Activated CD8-positive, alpha-beta T cell treated with anti-CD3 and anti-CD28 coated beads for 36 hours (primary cell): ENCODE results near the gene CREB1. TPM values are rescaled to one million over a fixed set of nuclear protein-coding genes. Genes with fewer than 3 reads are reported as not detected.

ENCODE experiments used
- ATAC-seq: fragments of 200-7000 bp; cut with Tn5 transposase; one replicate; pipeline ENCODE4 v1.10.0; 2021; ENCODE audit warnings: mild to moderate bottlenecking, moderate library complexity
- CTCF ChIA-PET: fragments of 350-600 bp; sonication (Branson Sonifier 250); formaldehyde crosslinking; loops from one replicate; lab custom pipeline; 2021; ENCODE audit warnings: antibody characterized with exemption; lab: Charles Lee
- POLR2A ChIA-PET: fragments of 350-600 bp; sonication (Branson Sonifier 250); formaldehyde crosslinking; loops from one replicate; lab custom pipeline; 2021; ENCODE audit warnings: antibody characterized with exemption; lab: Charles Lee
- DNase-seq: peaks from one replicate; pipeline ENCODE4 v3.0.0-alpha.2; 2020
- H3K27ac Mint-ChIP-seq: one replicate; pipeline ENCODE4 v1.8.0; 2021; ENCODE audit warnings: mild to moderate bottlenecking, mixed read lengths
- H3K27me3 Mint-ChIP-seq: one replicate; pipeline ENCODE4 v1.8.0; 2021; ENCODE audit warnings: mixed read lengths
- H3K36me3 Mint-ChIP-seq: one replicate; pipeline ENCODE4 v1.8.0; 2021; ENCODE audit warnings: low read depth, mixed read lengths
- H3K4me1 Mint-ChIP-seq: one replicate; pipeline ENCODE4 v1.8.0; 2021; ENCODE audit warnings: low read depth, mixed read lengths
- H3K4me3 Mint-ChIP-seq: one replicate; pipeline ENCODE4 v1.8.0; 2021; ENCODE audit warnings: mild to moderate bottlenecking, moderate library complexity, mixed read lengths
- H3K9me3 Mint-ChIP-seq: one replicate; pipeline ENCODE4 v1.8.0; 2021; ENCODE audit warnings: mixed read lengths
- intact Hi-C: fragments of 100-400 bp; cut with micrococcal nuclease; formaldehyde crosslinking; loops from one replicate; pipeline ENCODE4 v1.10.0; 2022
- total RNA-seq, 2 experiments: library from RNA; stranded (reverse); gene quantifications; one replicate each; pipeline ENCODE4 v1.2.3, GENCODE V29; 2021
- TF ChIP-seq, protein P1 (sequence below): fragments of 200-600 bp; IDR thresholded peaks from one replicate; pipeline ENCODE4 v1.8.0; 2022; ENCODE audit warnings: antibody characterized with exemption, mild to moderate bottlenecking

Gene CREB1
- total RNA-seq, 2 experiments from 2014 or later = 92.8 to 95.8 TPM

GRCh38 chr2:207525296-207525695 is 4.5 kb upstream of the CREB1 start:
- H3K27ac Mint-ChIP-seq = peak overlapping the region; percentile 87
- ATAC-seq = no peak
- H3K27me3 Mint-ChIP-seq = no peaks in the 10 kb centered on the region
- TF ChIP-seq, protein P1, sequence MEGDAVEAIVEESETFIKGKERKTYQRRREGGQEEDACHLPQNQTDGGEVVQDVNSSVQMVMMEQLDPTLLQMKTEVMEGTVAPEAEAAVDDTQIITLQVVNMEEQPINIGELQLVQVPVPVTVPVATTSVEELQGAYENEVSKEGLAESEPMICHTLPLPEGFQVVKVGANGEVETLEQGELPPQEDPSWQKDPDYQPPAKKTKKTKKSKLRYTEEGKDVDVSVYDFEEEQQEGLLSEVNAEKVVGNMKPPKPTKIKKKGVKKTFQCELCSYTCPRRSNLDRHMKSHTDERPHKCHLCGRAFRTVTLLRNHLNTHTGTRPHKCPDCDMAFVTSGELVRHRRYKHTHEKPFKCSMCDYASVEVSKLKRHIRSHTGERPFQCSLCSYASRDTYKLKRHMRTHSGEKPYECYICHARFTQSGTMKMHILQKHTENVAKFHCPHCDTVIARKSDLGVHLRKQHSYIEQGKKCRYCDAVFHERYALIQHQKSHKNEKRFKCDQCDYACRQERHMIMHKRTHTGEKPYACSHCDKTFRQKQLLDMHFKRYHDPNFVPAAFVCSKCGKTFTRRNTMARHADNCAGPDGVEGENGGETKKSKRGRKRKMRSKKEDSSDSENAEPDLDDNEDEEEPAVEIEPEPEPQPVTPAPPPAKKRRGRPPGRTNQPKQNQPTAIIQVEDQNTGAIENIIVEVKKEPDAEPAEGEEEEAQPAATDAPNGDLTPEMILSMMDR = no peak
- no peak for DNase-seq
- ChIA-PET CTCF (interaction anchor here (0.6 kb wide), 1 partner anchor 101 kb away, joined by 3 read pairs; no protein-coding TSS in a partner anchor), POLR2A (no interaction called here)
- H3K36me3 Mint-ChIP-seq = peaks cover 7% of the 10 kb centered on the region
- no peaks in the 10 kb centered on the region for H3K9me3 Mint-ChIP-seq
- H3K4me3 Mint-ChIP-seq = peak overlapping the region; percentile 24
- intact Hi-C loops = no loop called here
- peaks cover 57% of the 10 kb centered on the region for H3K4me1 Mint-ChIP-seq

GRCh38 chr2:207528980-207529329 is 807 bp upstream of the CREB1 start:
- Mint-ChIP-seq H3K27me3 (no peaks in the 10 kb centered on the region), H3K36me3 (peaks cover 32% of the 10 kb centered on the region), H3K4me1 (peaks cover 51% of the 10 kb centered on the region), H3K4me3 (peak overlapping the region; percentile 84), H3K27ac (peak overlapping the region; percentile 99), H3K9me3 (no peaks in the 10 kb centered on the region)
- ATAC-seq (peak; percentile 10), DNase-seq (peak; percentile 81)
- ChIA-PET POLR2A (interaction anchor here (1.0 kb wide), 1 partner anchor 22 kb away, joined by 3 read pairs; no protein-coding TSS in a partner anchor), CTCF (no interaction called here)
- intact Hi-C loops = loop anchor here (2.0 kb wide), 1 partner anchor 96 kb away; the partner anchor contains the start of gene METTL21A
- TF ChIP-seq, protein P1 = no peak

- TF ChIP-seq, protein P1 = no peak
- DNase-seq (peak; percentile 53), ATAC-seq (peak; percentile 2)
- Mint-ChIP-seq H3K36me3 (peaks cover 38% of the 10 kb centered on the region), H3K27me3 (no peaks in the 10 kb centered on the region), H3K4me3 (peak overlapping the region; percentile 97), H3K9me3 (no peaks in the 10 kb centered on the region), H3K27ac (peak overlapping the region; percentile 99), H3K4me1 (peaks cover 58% of the 10 kb centered on the region)
- intact Hi-C loops = loop anchor here (10.0 kb wide), 1 partner anchor 64 kb away; no protein-coding TSS in a partner anchor
- ChIA-PET POLR2A (interaction anchor here (0.9 to 4.9 kb wide), 14 partner anchors 11 to 765 kb away, joined by 3 to 53 read pairs (median 5); partner anchors contain the start of genes FASTKD2, KLF7, MDH1B and METTL21A), CTCF (interaction anchor here (0.7 to 2.5 kb wide), 7 partner anchors 10 to 95 kb away, joined by 3 to 13 read pairs (median 4); partner anchors contain the start of gene METTL21A)
Measured at GRCh38 chr2:207530160-207531031, 634 bp downstream of the CREB1 start.

DNA sequence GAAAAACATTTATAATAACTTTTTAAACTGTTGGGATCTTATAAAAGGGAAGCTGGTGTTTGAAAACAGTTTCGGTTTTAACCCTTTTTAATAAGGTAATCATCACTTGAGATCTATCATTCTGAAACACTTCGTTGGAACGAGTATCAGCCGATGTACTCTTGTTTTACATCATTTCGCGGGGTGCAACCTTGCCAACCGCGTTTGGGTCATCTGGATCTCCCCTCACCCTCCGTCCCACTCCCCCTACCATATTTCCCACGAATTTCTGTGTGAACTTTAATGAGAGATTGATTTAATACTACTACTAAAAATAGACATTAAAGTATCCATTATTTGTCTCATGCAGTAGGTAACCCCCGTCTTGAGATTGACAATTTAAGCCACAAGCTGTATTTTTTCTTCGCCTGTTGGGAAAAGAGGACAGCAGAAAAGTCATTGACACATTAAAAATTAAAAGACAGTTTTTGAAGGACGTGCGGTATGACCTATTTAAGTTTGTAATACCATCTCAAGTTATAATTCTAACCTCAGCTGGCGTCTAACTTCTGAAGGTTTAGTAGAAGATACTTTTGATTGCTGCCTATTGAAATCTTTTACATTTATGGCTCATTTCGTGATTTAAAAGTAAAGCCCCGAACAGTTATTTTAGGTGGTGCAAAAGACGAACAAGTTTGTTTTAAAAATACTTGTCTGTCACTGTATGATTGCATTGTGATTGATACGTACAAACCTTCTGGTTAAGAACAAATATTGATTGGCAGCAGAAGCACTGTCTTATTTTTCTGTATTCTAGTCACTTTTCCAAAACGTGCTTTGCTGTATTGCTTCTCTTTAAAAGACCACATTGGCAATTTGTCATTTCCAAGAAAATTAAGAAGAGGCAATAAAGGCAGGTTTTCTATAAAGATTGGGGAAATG is 1.5 kb downstream of the CREB1 start:
- Mint-ChIP-seq H3K4me1 (peaks cover 50% of the 10 kb centered on the region), H3K36me3 (peaks cover 40% of the 10 kb centered on the region), H3K27ac (peak overlapping the region; percentile 97), H3K4me3 (peak overlapping the region; percentile 97), H3K9me3 (no peaks in the 10 kb centered on the region), H3K27me3 (no peaks in the 10 kb centered on the region)
- ATAC-seq (no peak), DNase-seq (peak; percentile 60)
- TF ChIP-seq, protein P1 = no peak
- intact Hi-C loops = loop anchor here (10.0 kb wide), 1 partner anchor 64 kb away; no protein-coding TSS in a partner anchor
- ChIA-PET CTCF (interaction anchor here (0.8 to 2.5 kb wide), 5 partner anchors 10 to 94 kb away, joined by 3 to 13 read pairs (median 5); partner anchors contain the start of gene METTL21A), POLR2A (interaction anchor here (0.9 to 4.9 kb wide), 13 partner anchors 11 to 766 kb away, joined by 3 to 53 read pairs (median 5); partner anchors contain the start of genes FASTKD2, KLF7, MDH1B and METTL21A)
